GM12878 (cell line): ENCODE data around the gene GNAQ.

ENCODE experiments used
- ATF3 ChIP-seq: IDR thresholded peaks from 2 replicates; pipeline ENCODE4 v1.6.1; 2011; ENCODE audit warnings: low read depth, mild to moderate bottlenecking, low read length, moderate library complexity, borderline replicate concordance; ENCODE audit errors: extremely low read depth
- ATF7 ChIP-seq: fragments of 450-650 bp; IDR thresholded peaks from 2 replicates; pipeline ENCODE4 v1.6.1; 2016; ENCODE audit warnings: low read depth, mild to moderate bottlenecking
- CEBPZ ChIP-seq: fragments of 150-350 bp; IDR thresholded peaks from 2 replicates; pipeline ENCODE4 v1.6.1; 2016; ENCODE audit warnings: low read depth, low read length
- CTCF ChIP-seq, 3 experiments: IDR thresholded peaks in 2 of 3; conservative IDR thresholded peaks in 1 of 3; 2 replicates each; pipeline ENCODE4 v1.5.1; 2011; ENCODE audit warnings: low read depth in 3 of 3, low read length in 3 of 3, mild to moderate bottlenecking in 3 of 3, control low read depth in 2 of 3, moderate library complexity in 2 of 3, inconsistent platforms in 1 of 3, mixed read lengths in 1 of 3; ENCODE audit not compliant: control insufficient read depth in 2 of 3, insufficient read depth in 1 of 3; ENCODE audit errors: extremely low read depth in 1 of 3
- FOS ChIP-seq: IDR thresholded peaks from 3 replicates; pipeline ENCODE4 v1.6.1; 2011; ENCODE audit warnings: borderline replicate concordance; ENCODE audit not compliant: insufficient read length; ENCODE audit errors: extremely low read depth
- KDM1A ChIP-seq: fragments of 200-600 bp; sonication (generic); IDR thresholded peaks from 2 replicates; pipeline ENCODE4 v1.6.1; 2016; ENCODE audit warnings: borderline replicate concordance
- MTA2 ChIP-seq: fragments of 450-650 bp; IDR thresholded peaks from 2 replicates; pipeline ENCODE4 v1.6.1; 2016; ENCODE audit warnings: low read depth, mild to moderate bottlenecking, moderate library complexity
- POLR2A ChIP-seq: IDR thresholded peaks from 2 replicates; pipeline ENCODE4 v1.6.1; 2011; ENCODE audit warnings: low read depth, mild to moderate bottlenecking, low read length
- SMC3 ChIP-seq: IDR thresholded peaks from 2 replicates; pipeline ENCODE4 v1.6.1; 2011; ENCODE audit warnings: low read length, improper control_type of control experiment, borderline replicate concordance
- TCF12 ChIP-seq: IDR thresholded peaks from 2 replicates; pipeline ENCODE4 v1.6.1; 2011; ENCODE audit warnings: low read depth, mild to moderate bottlenecking, low read length
- ZBTB33 ChIP-seq: fragments of 450-650 bp; IDR thresholded peaks from 2 replicates; pipeline ENCODE4 v1.6.1; 2017; ENCODE audit warnings: mild to moderate bottlenecking

- TF ChIP-seq POLR2A (no peak), KDM1A (no peak), ZBTB33 (no peak), CTCF (IDR thresholded peaks at IDR 0.05 in 2 of 3, conservative IDR thresholded peaks at IDR 0.05 in 1 of 3; ENCODE audit: control insufficient read depth in 2 of 3, extremely low read depth in 1 of 3, insufficient read depth in 1 of 3, low read depth in 3 of 3, low read length in 3 of 3) (no peak), SMC3 (no peak), TCF12 (no peak), FOS (no peak), ATF7 (no peak), ATF3 (no peak), CEBPZ (no peak), MTA2 (no peak)
Measured at GRCh38 chr9:77673941-77674791, 357.4 kb downstream of the GNAQ start.
